ENCODE measurements around the gene JAKMIP1.

DNA sequence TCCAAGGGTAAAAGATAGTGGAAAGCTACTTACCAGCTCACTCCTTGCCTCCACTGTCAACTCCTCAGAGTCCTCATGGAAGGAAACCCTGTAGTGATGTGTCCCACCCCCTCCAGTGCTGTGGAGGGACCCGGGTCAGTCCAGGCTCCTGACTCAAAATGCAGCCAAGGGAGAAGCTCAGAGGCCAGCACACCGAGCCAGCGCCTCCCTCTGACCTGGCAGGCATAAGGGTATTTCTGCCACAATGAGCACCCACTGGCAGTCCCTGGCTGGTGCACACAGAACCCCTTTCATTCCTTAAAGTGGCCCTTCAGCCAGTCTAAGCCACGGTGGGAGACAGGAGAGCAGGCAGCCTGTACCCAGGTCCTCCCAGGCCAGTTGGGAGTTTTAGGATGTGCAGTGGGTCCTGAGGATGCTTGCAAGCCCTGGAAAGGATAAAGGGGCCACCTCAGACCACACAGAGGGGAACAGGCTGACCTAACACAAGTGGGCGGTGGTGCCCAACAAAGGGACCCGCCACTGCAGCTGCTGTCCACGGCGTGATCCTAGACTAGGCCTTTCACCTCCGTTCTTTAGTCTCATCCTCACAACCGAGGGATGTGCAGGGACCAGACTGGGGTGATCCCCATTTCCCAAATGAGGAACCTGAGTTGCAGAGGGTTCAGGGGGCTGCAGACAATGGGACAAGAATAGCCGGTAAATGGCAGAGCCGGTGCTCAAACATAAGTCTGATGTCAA is 5.7 kb downstream of the JAKMIP1 start:
- TF ChIP-seq, protein P1, sequence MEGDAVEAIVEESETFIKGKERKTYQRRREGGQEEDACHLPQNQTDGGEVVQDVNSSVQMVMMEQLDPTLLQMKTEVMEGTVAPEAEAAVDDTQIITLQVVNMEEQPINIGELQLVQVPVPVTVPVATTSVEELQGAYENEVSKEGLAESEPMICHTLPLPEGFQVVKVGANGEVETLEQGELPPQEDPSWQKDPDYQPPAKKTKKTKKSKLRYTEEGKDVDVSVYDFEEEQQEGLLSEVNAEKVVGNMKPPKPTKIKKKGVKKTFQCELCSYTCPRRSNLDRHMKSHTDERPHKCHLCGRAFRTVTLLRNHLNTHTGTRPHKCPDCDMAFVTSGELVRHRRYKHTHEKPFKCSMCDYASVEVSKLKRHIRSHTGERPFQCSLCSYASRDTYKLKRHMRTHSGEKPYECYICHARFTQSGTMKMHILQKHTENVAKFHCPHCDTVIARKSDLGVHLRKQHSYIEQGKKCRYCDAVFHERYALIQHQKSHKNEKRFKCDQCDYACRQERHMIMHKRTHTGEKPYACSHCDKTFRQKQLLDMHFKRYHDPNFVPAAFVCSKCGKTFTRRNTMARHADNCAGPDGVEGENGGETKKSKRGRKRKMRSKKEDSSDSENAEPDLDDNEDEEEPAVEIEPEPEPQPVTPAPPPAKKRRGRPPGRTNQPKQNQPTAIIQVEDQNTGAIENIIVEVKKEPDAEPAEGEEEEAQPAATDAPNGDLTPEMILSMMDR (conservative IDR thresholded peaks at IDR 0.05; ENCODE audit: low read length) = no peak
- no peak for TF ChIP-seq EZH2phosphoT487 (IDR thresholded peaks at IDR 0.05; ENCODE audit: borderline replicate concordance)

Measured in Loucy (cell line).